GM19463 (cell line): ENCODE measurements around the gene MMAB.

Experiments used
- ATAC-seq: cut with Tn5 transposase; IDR thresholded peaks from one replicate; pipeline ENCODE4 v1.9.1; 2021; ENCODE audit warnings: mild to moderate bottlenecking, moderate library complexity; ENCODE audit not compliant: unreplicated experiment

MMAB gene

DNA sequence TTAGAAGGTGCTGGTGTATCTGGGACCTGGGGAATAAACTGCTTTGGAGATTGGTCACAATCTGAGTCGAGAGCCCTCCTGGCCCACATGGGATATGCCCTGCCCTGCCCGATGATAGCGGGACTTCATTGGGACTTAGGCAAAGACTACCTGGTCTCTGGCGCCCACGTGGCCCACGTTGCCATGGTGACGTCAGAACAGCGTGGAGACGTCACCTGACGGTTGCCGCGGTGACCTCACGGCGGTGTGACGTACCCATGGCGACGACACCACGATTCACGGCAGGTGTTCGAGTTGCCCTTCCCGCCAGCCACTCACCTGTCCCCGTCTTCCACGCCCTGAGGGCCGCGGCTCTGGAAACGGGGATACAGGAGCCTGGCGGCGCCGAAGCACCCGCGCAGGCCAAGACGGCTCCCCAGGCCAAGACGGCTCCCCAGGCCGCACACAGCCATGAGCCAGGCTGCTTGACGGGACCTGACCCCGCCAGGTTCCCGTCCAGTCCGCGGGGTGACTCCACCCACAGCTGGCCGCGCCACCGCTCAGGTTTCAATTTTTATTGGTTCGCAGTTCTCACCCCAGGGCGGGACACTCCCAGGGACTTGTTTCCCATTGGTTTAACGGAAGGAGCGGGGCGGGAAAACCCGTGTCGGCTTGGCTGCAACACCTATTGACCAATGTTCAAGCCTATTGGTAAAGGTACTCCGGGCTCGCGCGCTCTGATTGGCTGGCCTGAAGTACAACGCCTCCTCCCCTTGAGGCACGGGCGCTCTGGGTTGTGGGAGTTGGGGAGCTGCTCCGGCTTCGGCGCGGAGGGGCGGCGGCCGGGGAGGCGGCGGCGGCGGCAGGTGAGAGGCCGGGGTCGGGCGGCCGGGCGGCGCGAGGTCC lies at the start of gene MMAB, which contains the start of gene MVK:
MMAB (minus strand) TSS at position 476 of the 885 bp plus-strand sequence; CDS start at position 452, 24 bp downstream.
MVK (plus strand) TSS at position 766 of the 885 bp plus-strand sequence. CDS start 1,029 bp downstream, outside the sequence.
- peak; percentile 95 for ATAC-seq

DNA sequence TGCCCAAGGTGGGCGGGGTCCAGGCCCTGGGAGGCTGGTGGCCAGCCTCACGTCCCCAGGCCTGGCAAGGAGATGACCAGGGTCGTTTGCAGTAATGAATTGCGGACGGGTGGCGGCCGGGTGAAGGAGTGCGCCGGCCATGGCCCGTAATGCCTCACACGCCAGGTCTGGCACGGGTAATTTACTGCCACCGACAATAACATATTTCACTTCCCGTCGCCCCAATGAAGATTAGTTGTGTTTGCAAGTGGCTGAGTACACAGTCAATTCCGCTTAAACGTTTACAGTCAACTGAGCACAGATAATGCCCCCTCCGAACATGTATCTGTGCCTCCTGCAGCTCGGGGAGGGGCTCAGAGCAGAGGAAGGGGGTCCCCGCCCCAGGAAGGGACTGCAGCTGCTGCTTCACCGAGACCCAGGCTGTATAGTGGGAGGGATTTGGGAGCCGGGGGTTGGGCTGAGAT lies 48.6 kb upstream of the MMAB start:
- ATAC-seq: no peak

GRCh38 chr12:109621211-109621694 lies 47.9 kb upstream of the MMAB start:
- ATAC-seq: no peak

DNA sequence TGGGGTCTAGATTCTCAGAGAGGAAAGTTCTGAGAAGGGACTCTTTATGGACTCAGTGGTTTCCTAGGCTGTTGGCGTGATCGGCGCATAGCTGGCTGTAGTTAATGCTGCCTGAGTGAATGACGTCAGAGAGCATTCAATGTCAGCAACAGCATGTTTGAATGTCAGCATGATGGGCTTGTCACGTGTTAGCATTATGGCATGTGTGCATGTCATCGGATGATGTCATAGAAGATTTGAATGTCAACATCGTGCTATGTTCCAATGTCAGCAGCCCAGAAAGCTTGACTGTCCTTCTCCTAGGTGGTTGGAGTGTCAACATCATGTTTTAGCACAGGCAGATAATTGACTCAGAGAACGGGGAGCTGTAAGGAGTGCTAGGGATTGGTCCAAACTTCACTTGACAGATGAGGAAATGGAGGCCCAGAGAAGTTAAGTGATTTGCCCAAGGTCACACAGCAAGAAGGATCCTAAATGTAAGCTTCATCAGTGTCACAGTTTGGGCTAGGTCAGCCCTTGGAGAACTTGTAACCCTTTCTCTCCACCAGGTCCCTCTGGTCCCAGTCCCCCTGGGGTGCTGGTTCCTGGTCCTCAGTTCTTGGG lies 45.8 kb upstream of the MMAB start:
- no peak for ATAC-seq

DNA sequence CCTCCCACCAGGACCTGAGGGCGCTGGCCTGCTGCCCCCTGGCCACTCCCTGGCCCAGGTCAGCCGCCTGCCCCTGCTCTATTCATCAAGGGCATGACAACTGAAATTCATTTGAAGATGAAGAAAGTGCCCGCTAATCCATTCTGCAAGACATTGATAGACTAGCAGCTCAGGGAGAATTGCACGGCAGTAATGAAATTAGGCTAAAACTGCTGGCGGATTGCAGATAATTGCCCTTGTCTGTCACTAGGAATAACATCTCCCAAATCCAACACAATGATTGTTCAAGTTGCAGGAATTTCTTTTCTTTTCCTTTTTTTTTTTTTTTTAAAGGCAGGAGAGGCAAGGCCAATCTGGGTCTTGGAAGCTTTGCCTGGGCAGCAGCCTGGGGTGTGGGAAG lies 44.8 kb upstream of the MMAB start:
- ATAC-seq: no peak

- no peak for ATAC-seq
Measured at GRCh38 chr12:109617491-109617890, 44.2 kb upstream of the MMAB start.

DNA sequence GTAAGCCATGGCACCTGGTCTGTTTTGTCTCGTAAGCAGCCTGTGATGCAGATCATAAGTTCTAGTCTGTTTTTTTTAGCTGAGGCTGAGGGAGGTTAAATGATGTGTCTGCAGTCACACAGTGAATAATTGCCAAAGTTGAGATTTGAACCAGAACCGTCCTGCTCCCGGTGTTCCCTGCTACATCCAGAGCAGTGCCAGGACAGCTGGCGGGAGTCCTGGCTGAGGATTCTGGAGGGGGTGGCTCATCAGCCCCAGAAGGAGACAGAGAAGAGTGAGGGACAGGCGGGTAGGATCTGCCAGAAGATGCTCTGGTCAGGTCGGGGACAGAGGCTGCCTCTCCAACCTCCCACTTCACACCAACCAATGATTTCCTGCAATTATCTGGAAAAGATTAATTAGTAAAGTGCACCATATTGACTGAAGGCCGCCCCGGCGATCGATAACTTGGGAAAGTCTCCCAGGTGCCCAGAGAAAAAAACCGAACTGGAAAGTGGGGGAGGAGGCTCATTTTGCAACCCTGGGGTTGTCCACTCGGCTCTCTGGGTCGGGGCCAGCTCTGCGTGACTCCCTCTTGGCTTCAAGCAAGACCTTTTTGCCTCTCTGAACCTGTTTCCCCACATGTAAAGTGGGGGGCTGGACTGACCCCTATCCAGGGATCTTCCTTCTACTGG lies 42.4 kb upstream of the MMAB start:
- no peak for ATAC-seq

DNA sequence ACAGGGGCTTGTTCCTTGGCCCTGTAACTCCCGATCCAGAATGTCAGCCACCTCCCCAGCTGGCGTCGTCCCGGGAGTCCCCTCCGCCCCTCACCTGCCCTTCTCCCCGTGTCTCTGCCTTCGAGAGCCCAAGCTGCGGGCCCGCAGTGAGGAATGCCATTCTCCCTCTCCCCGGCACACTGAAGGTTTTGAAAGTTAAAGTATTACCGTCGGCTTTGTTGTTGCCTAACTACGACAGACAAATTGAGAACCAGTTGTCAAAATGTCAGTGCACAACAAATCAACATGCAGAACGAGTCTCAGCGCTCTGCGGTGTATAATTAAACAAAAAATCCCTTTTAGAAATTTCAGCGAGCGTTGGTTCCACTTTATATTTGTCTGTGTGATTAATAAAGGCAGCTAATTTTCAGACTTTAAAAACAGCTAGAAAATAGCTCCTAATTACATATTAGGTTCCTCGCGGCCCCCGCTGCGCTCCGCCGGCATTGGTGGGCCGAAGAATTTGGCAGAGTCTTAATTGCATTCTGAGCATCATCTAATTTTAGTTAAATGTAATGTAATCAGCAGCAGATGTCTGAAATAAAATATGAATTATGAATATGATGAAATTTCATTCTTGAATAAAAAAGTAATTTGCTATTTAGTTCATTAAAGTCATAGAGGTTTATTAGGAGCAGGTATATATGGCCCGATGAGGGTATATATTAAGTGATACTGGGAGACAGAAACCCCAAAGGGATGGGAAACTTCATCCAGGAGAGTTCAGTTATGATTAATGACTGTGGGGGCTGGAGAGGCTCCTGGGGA lies 40.5 kb upstream of the MMAB start:
- ATAC-seq: no peak

DNA sequence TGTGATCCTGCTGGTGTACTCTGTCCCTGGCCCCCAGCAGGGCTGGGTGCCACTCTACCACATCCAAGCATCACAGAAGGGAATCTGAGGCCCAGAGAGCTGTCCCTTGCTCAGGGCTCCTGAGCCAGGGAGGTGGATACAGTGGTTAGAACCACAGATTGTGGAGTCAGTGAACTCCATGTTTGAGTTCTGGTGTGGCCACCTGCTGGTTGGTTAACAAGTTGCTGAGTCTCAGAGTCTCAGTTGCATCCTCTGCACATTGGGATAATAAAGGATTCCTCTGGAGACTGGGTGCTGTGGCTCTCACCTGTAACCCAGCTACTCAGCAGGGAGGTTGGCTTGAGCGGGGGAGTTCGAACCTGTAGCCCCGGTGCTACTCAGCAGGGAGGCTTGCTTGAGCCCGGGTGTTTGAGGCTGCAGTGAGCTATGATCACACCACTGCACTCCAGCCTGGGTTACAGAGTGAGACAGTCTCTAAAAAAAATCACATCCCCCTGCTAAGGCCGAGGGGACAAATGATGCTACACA lies 39.7 kb upstream of the MMAB start:
- ATAC-seq: no peak

- no peak for ATAC-seq
Measured at GRCh38 chr12:109612003-109612402, 38.7 kb upstream of the MMAB start.

GRCh38 chr12:109611223-109611622 lies 37.9 kb upstream of the MMAB start:
- no peak for ATAC-seq

DNA sequence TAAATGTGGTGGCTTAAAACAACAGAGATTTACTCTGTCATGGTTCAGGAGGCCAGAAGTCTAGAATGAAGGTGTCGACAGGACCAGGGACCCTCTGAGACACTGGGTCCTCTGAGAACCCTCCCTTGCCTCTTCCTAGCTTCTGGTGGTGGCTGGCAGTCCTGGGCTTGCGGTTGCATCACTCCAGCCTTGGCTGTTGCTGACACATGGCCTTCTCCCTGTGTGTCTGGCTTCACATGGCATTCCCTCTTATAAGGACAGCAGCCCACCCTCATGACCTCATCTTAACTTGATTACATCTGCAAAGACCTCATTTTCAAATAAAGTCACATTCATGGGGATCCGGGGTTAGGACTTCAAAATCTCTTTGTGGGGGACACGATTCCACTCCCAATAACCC lies 37.2 kb upstream of the MMAB start:
- no peak for ATAC-seq

DNA sequence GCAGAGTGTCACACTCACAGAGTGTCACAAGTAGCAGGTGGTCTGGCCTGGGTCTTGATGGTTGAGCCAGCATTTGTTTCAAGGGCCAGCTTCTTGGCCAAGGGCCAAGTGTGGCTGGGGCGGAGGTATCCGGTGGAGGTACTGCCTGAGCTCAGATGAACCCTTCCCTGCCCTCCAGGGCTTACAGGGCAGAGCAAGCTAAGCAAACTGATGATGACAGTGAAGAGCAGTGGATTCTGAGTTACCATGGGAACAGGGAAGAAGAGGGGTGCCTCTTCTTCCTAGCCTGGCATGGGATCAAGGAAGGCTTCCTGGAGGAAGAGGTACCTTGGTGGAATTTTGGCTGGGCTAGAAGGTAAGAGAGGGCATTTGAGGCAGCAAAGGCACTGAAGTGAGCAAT lies 36.0 kb upstream of the MMAB start:
- ATAC-seq: no peak

GRCh38 chr12:109608793-109609192 lies 35.5 kb upstream of the MMAB start:
- ATAC-seq: no peak

DNA sequence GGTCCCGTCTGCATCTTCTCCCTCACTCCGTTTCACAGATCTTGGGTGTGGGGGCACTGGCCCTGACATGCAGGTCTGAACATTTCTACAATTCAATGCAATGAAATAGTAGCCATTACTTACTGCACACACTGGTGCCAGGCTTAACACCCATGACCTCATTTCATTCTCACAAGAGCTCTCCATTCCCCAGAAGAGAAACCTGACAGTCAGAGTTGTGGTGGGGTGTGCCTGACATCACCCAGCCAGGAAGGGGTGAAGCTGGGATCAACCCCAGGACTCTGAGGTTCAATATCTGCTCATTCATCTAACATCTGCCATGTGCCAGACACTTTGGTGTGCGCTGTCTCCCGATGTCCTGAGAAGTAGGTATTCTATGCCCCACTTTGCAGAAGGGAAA lies 35.0 kb upstream of the MMAB start:
- ATAC-seq: no peak

- ATAC-seq: no peak
Measured at GRCh38 chr12:109607618-109608017, 34.3 kb upstream of the MMAB start.

DNA sequence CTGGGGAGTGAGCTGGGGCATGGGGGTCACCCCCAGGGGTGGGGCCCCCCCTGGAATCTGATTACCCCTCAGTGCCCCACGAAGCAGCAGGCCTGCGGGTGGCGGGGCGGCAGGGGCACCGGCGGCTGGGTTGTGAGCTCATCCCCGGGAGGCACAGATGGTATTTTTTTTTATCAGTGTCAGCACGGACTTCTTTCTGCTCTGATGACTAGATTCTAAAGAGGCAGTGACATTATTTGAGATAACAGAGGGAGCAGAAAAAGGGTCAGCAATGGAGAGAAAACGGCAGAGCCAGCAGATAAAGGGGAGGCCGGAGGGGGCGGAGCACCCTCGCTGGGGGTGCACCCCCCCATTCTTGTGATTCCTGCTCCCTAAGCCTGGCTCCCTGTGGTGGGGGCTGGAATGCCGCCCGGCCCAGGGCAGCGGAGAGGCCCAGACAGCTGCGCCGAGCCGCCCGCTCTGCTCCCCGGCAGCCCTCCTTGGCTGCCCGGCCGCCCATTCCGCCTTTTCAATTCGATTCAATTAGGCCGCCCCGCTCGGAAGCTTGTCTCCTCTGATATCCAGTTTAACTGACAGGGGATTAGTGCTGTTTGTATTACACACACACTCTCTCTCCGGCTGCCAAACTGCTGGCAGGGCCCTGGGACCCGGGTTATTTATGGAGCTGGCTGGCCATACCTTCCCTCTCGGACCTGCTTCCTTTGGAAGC lies 33.2 kb upstream of the MMAB start:
- no peak for ATAC-seq

- no peak for ATAC-seq
Measured at GRCh38 chr12:109605599-109606228, 32.4 kb upstream of the MMAB start.

DNA sequence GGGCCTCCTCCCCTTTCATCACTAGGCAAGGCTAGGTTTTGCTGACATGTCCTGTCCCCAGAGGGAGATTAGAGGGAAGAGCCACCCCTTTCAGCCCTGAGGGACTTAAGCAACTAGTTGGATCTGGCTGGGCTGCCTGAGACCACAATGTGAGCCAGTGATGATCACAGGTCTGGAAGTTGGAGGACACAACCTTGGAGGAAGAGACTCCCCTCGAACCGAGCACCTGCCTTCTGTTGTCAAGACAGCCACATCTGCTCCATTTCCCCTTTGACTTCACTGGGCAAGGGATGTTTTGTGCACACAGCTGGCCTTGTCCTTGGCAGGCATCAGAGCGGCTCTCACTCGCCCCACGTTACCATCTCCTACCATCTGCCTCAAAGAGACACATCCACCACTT lies 31.7 kb upstream of the MMAB start:
- no peak for ATAC-seq
